Measurements from ENCODE around the gene LIN54.

- no peak for TF ChIP-seq POLR2A (IDR thresholded peaks at IDR 0.05; ENCODE audit: low read depth, low read length)
- TF ChIP-seq POLR2AphosphoS5 (IDR thresholded peaks at IDR 0.05; ENCODE audit: low read depth, low read length): no peak
- TF ChIP-seq SPI1 (IDR thresholded peaks at IDR 0.05; ENCODE audit: low read depth, low read length): no peak
- TF ChIP-seq POU2F2 (IDR thresholded peaks at IDR 0.05; ENCODE audit: low read depth, low read length): no peak
Measured at GRCh38 chr4:83036991-83037665, 26.5 kb upstream of the LIN54 start.

Measured in GM12891 (cell line).